ENCODE results near the gene TTC8.
A peak's percentile ranks its signal among the peaks of the same experiment; 100 is the strongest.

TTC8 gene

DNA sequence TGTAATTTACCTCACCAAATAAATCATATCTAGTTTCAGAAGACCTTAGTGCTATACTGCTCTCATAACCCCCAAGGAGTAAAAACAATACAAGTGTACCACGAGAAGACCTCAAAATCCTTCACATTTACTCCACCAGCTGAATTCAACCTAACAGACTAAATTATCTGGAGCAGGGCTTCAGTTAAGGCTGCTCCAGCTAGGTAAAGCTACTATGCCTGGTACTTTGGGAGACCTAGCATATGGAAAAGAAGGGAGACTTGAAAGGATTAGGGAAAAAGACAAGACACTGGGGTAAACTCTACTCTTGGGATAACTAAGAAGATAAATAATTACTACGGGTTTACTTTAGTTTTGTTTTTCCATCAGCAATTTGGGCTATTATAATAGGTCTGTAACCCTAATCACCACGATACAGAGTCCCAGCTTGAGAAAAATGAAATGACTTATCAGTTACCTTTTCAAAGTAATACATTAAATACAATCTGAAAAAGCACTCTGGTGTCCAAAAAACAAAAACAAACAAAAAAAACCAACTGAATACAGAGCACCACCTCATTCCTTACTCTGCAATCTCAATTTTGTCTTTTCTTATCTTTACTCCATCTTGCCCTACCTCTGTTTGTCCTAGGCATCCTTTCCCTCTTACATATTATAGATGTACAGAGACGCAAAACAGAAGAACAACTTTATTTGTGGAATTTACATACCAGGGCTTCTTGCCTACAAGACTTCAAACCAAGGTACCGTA is 33.8 kb upstream of the TTC8 start:
- Histone ChIP-seq H3K79me2 (ENCODE audit: low read length) (no peaks in the 10 kb centered on the region), H3K27ac (ENCODE audit: low read length) (no peak overlapping the region), H3K9me2 (replicated peaks; ENCODE audit: insufficient read depth, low read length) (no peaks in the 10 kb centered on the region), H3K9me3 (replicated peaks; ENCODE audit: insufficient read depth, low read length) (no peaks in the 10 kb centered on the region), H3K4me1 (ENCODE audit: low read length) (no peaks in the 10 kb centered on the region), H3K4me3 (ENCODE audit: low read length) (no peak overlapping the region), H2AFZ (ENCODE audit: low read length) (no peak overlapping the region), H4K20me1 (ENCODE audit: insufficient read depth, low read length) (no peaks in the 10 kb centered on the region), H3F3A (ENCODE audit: insufficient read depth, low read length) (no peaks in the 10 kb centered on the region), H3K27me3 (replicated peaks; ENCODE audit: insufficient read depth, low read length) (no peaks in the 10 kb centered on the region), H3K4me2 (ENCODE audit: low read depth, low read length) (no peak overlapping the region), H3K36me3 (replicated peaks; ENCODE audit: insufficient read depth, low read length) (no peaks in the 10 kb centered on the region), H3K9ac (ENCODE audit: low read length) (no peak overlapping the region)
- no peak for TF ChIP-seq CTCF (IDR thresholded peaks at IDR 0.05; ENCODE audit: low read length)
- no peak for TF ChIP-seq EZH2 (optimal IDR thresholded peaks at IDR 0.05; ENCODE audit: low read depth, low read length)
- TF ChIP-seq EZH2phosphoT487 (IDR thresholded peaks at IDR 0.05; ENCODE audit: low read length) = no peak
- DNase-seq = no peak

DNA sequence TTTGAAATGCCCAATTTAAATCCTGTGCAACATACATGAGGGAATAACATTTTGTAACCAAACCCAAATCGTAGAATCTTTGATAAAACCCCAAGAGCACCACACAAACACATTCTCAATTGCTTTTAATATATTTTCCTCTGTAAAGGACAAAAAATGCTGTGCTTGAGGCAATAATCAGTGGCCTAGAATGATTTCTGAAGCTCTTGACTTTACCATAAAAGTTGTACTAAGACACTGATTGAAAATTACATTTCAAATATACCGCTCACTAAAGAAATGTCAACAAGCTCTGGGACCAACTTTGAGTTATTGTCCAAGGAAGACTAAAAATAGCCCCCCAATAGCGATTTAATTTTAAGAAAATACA is 33.2 kb upstream of the TTC8 start:
- H3K9me2 ChIP-seq (replicated peaks; ENCODE audit: insufficient read depth, low read length) = no peaks in the 10 kb centered on the region
- H3K27me3 ChIP-seq (replicated peaks; ENCODE audit: insufficient read depth, low read length) = no peaks in the 10 kb centered on the region
- H4K20me1 ChIP-seq (ENCODE audit: insufficient read depth, low read length) = no peaks in the 10 kb centered on the region
- H2AFZ ChIP-seq (ENCODE audit: low read length) = no peak overlapping the region
- H3K9ac ChIP-seq (ENCODE audit: low read length) = peak overlapping the region; percentile 66; the same call in 1 of the 2 replicates
- no peaks in the 10 kb centered on the region for H3K79me2 ChIP-seq (ENCODE audit: low read length)
- no peaks in the 10 kb centered on the region for H3K9me3 ChIP-seq (replicated peaks; ENCODE audit: insufficient read depth, low read length)
- no peaks in the 10 kb centered on the region for H3K4me1 ChIP-seq (ENCODE audit: low read length)
- H3K4me3 ChIP-seq (ENCODE audit: low read length) = peak overlapping the region; percentile 70
- peak overlapping the region; percentile 74; the same call in 1 of the 2 replicates for H3K4me2 ChIP-seq (ENCODE audit: low read depth, low read length)
- H3F3A ChIP-seq (ENCODE audit: insufficient read depth, low read length) = no peaks in the 10 kb centered on the region
- no peak for TF ChIP-seq EZH2 (optimal IDR thresholded peaks at IDR 0.05; ENCODE audit: low read depth, low read length)
- no peak overlapping the region for H3K27ac ChIP-seq (ENCODE audit: low read length)
- no peaks in the 10 kb centered on the region for H3K36me3 ChIP-seq (replicated peaks; ENCODE audit: insufficient read depth, low read length)
- DNase-seq = no peak

GRCh38 chr14:88791629-88792472 is 32.6 kb upstream of the TTC8 start:
- H3K79me2 ChIP-seq (ENCODE audit: low read length) = no peaks in the 10 kb centered on the region
- peak overlapping the region; percentile 63 for H2AFZ ChIP-seq (ENCODE audit: low read length)
- DNase-seq = peak; percentile 8
- H3K4me2 ChIP-seq (ENCODE audit: low read depth, low read length) = peak overlapping the region; percentile 74
- no peaks in the 10 kb centered on the region for H3K9me3 ChIP-seq (replicated peaks; ENCODE audit: insufficient read depth, low read length)
- H4K20me1 ChIP-seq (ENCODE audit: insufficient read depth, low read length) = no peaks in the 10 kb centered on the region
- H3K4me1 ChIP-seq (ENCODE audit: low read length) = no peaks in the 10 kb centered on the region
- no peaks in the 10 kb centered on the region for H3K9me2 ChIP-seq (replicated peaks; ENCODE audit: insufficient read depth, low read length)
- peak overlapping the region; percentile 66; the same call in 1 of the 2 replicates for H3K9ac ChIP-seq (ENCODE audit: low read length)
- H3K36me3 ChIP-seq (replicated peaks; ENCODE audit: insufficient read depth, low read length) = no peaks in the 10 kb centered on the region
- TF ChIP-seq EZH2 (optimal IDR thresholded peaks at IDR 0.05; ENCODE audit: low read depth, low read length) = no peak
- TF ChIP-seq EZH2phosphoT487 (IDR thresholded peaks at IDR 0.05; ENCODE audit: low read length) = no peak
- TF ChIP-seq CTCF (IDR thresholded peaks at IDR 0.05; ENCODE audit: low read length) = no peak
- H3F3A ChIP-seq (ENCODE audit: insufficient read depth, low read length) = no peaks in the 10 kb centered on the region
- H3K4me3 ChIP-seq (ENCODE audit: low read length) = peak overlapping the region; percentile 70
- peak overlapping the region; percentile 10; the same call in 1 of the 2 replicates for H3K27ac ChIP-seq (ENCODE audit: low read length)
- H3K27me3 ChIP-seq (replicated peaks; ENCODE audit: insufficient read depth, low read length) = no peaks in the 10 kb centered on the region

Measured in MM.1S (cell line).